ENCODE data around the gene ARPC3. TPM values are rescaled to one million over a fixed set of nuclear protein-coding genes. Genes with fewer than 3 reads are reported as not detected.
A peak's percentile ranks its signal among the peaks of the same experiment; 100 is the strongest.
"Not testable (repeated sequence)": the region's sequence is repeated elsewhere in the genome, so short reads cannot be mapped to it uniquely, and the experiment has no call there.

Gene ARPC3
- total RNA-seq, 1 donor: 258 TPM

DNA sequence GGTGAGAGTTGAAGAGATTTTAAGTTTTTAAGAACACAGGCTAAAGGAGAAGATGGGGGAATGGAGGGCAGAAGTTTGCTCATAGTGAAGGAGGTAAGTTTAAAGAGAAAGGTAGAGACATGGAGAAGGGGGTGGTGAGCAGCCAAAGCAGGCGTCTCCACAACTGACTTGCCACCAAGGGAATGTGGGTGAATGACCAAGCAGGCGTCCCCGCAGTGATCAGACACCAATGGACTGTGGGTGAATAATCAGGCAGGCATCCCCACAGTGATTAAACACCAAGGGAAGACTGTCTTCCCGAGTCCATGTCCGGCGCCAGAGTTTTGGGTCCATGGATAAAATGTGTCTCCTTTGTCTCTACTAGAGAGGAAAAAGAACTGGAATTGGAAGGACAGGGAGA lies 40.1 kb downstream of the ARPC3 start:
- not testable (repeated sequence) for H3K27me3 ChIP-seq (ENCODE audit: insufficient read depth, low read length); H3K9me3 ChIP-seq (ENCODE audit: low read depth, low read length); H3K36me3 ChIP-seq (ENCODE audit: insufficient read depth, low read length); H3K27ac ChIP-seq (ENCODE audit: low read depth, low read length); H3K4me1 ChIP-seq (ENCODE audit: insufficient read depth, low read length); H4K20me1 ChIP-seq (ENCODE audit: insufficient read depth, low read length); H3K79me2 ChIP-seq (ENCODE audit: insufficient read depth, low read length); H3K4me3 ChIP-seq (ENCODE audit: insufficient read depth, low read length)
- Histone ChIP-seq H2AFZ (ENCODE audit: low read length) (peak overlapping the region; percentile 54), H3K4me2 (ENCODE audit: insufficient read depth, low read length) (peak overlapping the region; percentile 53)
- peak; percentile 17 for DNase-seq (ENCODE audit: insufficient read length, low spot score, missing footprints)

DNA sequence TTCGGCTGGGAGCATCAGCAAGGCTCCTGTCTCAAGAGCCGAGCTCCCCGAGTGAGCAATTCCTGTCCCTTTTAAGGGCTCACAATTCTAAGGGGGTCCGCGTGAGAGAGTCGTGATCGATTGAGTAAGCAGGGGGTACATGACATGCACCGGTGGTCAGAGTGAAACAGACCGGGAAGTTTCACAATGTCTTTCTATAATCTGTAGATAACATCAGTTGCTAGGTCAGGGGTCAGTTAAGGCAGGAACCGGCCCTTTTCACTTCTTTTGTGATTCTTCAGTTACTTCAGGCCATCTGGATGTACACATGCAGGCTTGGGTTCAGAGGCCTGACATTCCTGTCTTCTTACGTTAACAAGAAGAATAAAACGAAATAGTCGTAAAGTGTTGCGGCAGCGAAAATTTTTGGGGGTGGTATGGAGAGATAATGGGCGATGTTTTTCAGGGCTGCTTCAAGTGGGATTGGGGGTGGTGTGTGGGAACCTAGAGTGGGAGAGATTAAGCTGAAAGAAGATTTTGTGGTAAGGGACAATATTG lies 44.9 kb downstream of the ARPC3 start:
- not testable (repeated sequence) for H3K4me1 ChIP-seq (ENCODE audit: insufficient read depth, low read length); H3K4me3 ChIP-seq (ENCODE audit: insufficient read depth, low read length); DNase-seq (ENCODE audit: insufficient read length, low spot score, missing footprints); H3K4me2 ChIP-seq (ENCODE audit: insufficient read depth, low read length); H3K9me3 ChIP-seq (ENCODE audit: low read depth, low read length); H3K27me3 ChIP-seq (ENCODE audit: insufficient read depth, low read length); H4K20me1 ChIP-seq (ENCODE audit: insufficient read depth, low read length); H3K27ac ChIP-seq (ENCODE audit: low read depth, low read length); H2AFZ ChIP-seq (ENCODE audit: low read length)
- H3K79me2 ChIP-seq (ENCODE audit: insufficient read depth, low read length): peaks cover 31% of the 10 kb centered on the region
- H3K36me3 ChIP-seq (ENCODE audit: insufficient read depth, low read length): peaks cover 11% of the 10 kb centered on the region

DNA sequence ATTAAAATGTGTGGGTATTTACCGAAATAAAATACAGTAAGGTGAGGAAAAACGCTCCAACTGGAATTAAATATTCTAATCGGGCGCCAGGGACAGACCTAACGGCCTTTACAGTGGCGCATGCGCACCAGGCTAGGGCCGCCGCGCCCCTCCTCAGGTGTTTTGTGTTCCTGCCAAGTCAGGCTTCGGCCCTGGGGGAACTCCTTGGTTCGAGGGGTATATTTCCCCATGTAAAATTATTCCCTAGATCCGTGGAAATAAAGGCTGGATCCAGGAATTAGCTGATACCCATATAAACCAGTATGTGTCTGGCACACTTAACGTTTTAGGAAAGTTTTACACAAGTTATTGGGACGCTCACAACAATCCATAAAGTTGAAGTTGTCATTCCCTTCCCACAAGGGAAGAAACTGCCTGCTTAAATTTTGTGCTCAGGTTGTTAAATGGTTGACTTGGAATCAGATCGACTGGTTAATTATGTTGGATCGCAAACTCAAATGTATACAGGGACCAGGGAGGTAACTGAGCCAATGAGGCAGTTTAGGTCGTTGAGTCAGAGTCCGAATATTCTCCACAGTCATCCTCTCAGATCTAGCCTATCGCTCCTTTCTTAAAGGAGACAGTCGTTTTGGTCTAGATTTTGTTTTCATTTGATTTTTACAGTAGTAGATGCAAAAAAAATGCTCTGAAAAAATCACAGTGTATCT lies 46.0 kb downstream of the ARPC3 start:
- TF ChIP-seq, protein P1, sequence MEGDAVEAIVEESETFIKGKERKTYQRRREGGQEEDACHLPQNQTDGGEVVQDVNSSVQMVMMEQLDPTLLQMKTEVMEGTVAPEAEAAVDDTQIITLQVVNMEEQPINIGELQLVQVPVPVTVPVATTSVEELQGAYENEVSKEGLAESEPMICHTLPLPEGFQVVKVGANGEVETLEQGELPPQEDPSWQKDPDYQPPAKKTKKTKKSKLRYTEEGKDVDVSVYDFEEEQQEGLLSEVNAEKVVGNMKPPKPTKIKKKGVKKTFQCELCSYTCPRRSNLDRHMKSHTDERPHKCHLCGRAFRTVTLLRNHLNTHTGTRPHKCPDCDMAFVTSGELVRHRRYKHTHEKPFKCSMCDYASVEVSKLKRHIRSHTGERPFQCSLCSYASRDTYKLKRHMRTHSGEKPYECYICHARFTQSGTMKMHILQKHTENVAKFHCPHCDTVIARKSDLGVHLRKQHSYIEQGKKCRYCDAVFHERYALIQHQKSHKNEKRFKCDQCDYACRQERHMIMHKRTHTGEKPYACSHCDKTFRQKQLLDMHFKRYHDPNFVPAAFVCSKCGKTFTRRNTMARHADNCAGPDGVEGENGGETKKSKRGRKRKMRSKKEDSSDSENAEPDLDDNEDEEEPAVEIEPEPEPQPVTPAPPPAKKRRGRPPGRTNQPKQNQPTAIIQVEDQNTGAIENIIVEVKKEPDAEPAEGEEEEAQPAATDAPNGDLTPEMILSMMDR (IDR thresholded peaks at IDR 0.05; ENCODE audit: extremely low read depth, low read depth, low read length): no peak
- H3K27ac ChIP-seq (ENCODE audit: low read depth, low read length): peak overlapping the region; percentile 88
- H3K79me2 ChIP-seq (ENCODE audit: insufficient read depth, low read length): peaks cover 42% of the 10 kb centered on the region
- H3K4me1 ChIP-seq (ENCODE audit: insufficient read depth, low read length): peaks cover 5% of the 10 kb centered on the region
- peak overlapping the region; percentile 83 for H3K4me3 ChIP-seq (ENCODE audit: insufficient read depth, low read length)
- H3K27me3 ChIP-seq (ENCODE audit: insufficient read depth, low read length): no peaks in the 10 kb centered on the region
- peak; percentile 81 for DNase-seq (ENCODE audit: insufficient read length, low spot score, missing footprints)
- no peaks in the 10 kb centered on the region for H4K20me1 ChIP-seq (ENCODE audit: insufficient read depth, low read length)
- H3K36me3 ChIP-seq (ENCODE audit: insufficient read depth, low read length): peaks cover 16% of the 10 kb centered on the region
- H3K9me3 ChIP-seq (ENCODE audit: low read depth, low read length): no peaks in the 10 kb centered on the region
- H2AFZ ChIP-seq (ENCODE audit: low read length): peak overlapping the region; percentile 92
- H3K4me2 ChIP-seq (ENCODE audit: insufficient read depth, low read length): peak overlapping the region; percentile 85

DNA sequence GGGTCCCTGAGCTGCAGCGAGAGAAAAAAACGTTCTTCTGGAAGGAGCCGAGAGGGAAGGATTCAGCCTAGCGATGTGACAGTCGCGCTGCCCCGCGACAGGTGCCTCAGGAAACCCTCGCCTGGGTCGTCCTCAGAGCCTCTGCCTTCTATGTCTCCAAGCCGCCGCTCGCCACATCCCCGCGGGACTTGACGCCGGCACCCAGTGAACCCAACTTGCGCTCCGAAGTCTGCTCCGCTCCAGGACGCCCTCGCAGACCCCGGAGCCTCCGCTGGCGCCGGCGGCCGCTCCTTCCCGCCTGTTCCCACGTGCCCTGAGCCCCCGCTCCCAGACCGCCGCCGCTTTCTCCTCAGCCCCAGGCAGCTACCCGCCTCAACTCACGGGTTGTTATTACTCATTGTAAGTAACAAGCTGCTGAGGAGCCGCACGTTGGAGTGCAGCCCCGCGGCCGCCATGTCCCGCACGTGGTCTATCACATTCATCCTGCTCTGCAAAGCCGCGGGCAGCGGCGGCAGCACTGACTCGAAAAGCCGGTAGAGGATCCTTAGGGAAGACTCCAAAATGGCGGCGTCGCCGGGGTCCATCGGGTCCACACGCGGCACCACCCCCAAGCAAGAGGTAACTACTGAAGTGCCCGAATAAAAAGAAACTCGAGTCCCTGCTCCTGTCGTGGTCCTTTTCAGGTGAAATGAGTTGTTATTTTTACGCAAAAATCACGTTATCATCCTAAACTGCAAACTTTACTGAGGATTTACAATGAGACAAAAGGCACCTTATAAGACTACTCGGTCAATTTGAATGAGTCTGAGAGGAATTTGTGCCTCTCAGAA lies 46.8 kb downstream of the ARPC3 start, which contains the start of gene ANAPC7:
Gene ANAPC7, minus strand, starts transcription at position 563 of the 830 bp plus-strand sequence. Its CDS starts 81 bp downstream, at position 482.
- peak within 1 kb of the TSS; percentile 88 for H3K27ac ChIP-seq (ENCODE audit: low read depth, low read length)
- H3K27me3 ChIP-seq (ENCODE audit: insufficient read depth, low read length): no peaks in the 10 kb centered on the region
- H2AFZ ChIP-seq (ENCODE audit: low read length): peak within 1 kb of the TSS; percentile 92
- peaks cover 16% of the 10 kb centered on the region for H3K36me3 ChIP-seq (ENCODE audit: insufficient read depth, low read length)
- peaks cover 5% of the 10 kb centered on the region for H3K4me1 ChIP-seq (ENCODE audit: insufficient read depth, low read length)
- no peaks in the 10 kb centered on the region for H3K9me3 ChIP-seq (ENCODE audit: low read depth, low read length)
- peak within 1 kb of the TSS; percentile 85 for H3K4me2 ChIP-seq (ENCODE audit: insufficient read depth, low read length)
- H4K20me1 ChIP-seq (ENCODE audit: insufficient read depth, low read length): no peaks in the 10 kb centered on the region
- peak within 1 kb of the TSS; percentile 83 for H3K4me3 ChIP-seq (ENCODE audit: insufficient read depth, low read length)
- DNase-seq (ENCODE audit: insufficient read length, low spot score, missing footprints): peak; percentile 93
- TF ChIP-seq, protein P1 (IDR thresholded peaks at IDR 0.05; ENCODE audit: extremely low read depth, low read depth, low read length): no peak
- peaks cover 50% of the 10 kb centered on the region for H3K79me2 ChIP-seq (ENCODE audit: insufficient read depth, low read length)

Small RNA genes lying within 50 kb of the gene (small RNA-seq; reads per million reads assigned to genes)
- not detected for gene RF00278

Other genes starting within 250 kb of the ARPC3 start
- 105 and 107 TPM in 2 replicates for gene ATP2A2, start 169.1 kb downstream of the ARPC3 start, total RNA-seq
- 28.0 and 31.5 TPM in 2 replicates for gene ANAPC7, start 46.6 kb downstream of the ARPC3 start, total RNA-seq
- 10.9 and 12.3 TPM in 2 replicates for gene GPN3, start 17.9 kb upstream of the ARPC3 start, total RNA-seq
- 7.2 and 8.3 TPM in 2 replicates for gene FAM216A, start 18.5 kb upstream of the ARPC3 start, total RNA-seq
- 51.4 and 54.8 TPM in 2 replicates for gene VPS29, start 51.8 kb upstream of the ARPC3 start, total RNA-seq
- gene RAD9B, start 52.0 kb upstream of the ARPC3 start, total RNA-seq: 0.36 and 0.59 TPM in 2 replicates
- gene PPTC7, start 133.0 kb upstream of the ARPC3 start, total RNA-seq: 7.6 and 8.5 TPM in 2 replicates
- 45.2 and 61.9 TPM in 2 replicates for gene TCTN1, start 163.8 kb upstream of the ARPC3 start, total RNA-seq
- 2.1 and 2.9 TPM in 2 replicates for gene HVCN1, start 238.8 kb upstream of the ARPC3 start, total RNA-seq